HG02943 (cell line): Measurements from ENCODE around the gene HOOK1.
A peak's percentile ranks its signal among the peaks of the same experiment; 100 is the strongest.

Experiments
- ATAC-seq: cut with Tn5 transposase; IDR thresholded peaks from one replicate; pipeline ENCODE4 v1.9.1; 2021; ENCODE audit warnings: mild to moderate bottlenecking, low read depth, moderate library complexity; ENCODE audit not compliant: unreplicated experiment

HOOK1 gene

GRCh38 chr1:59814901-59815825 lies at the start of gene HOOK1:
Gene HOOK1, plus strand, starts transcription at chr1:59814949. Its CDS starts 169 bp downstream, at chr1:59815118.
- ATAC-seq = peak; percentile 35

GRCh38 chr1:59765011-59765730 lies 49.6 kb upstream of the HOOK1 start:
- ATAC-seq = no peak

- ATAC-seq = no peak
These were observed 48.4 kb upstream of the HOOK1 start for GRCh38 chr1:59766227-59766855.

- ATAC-seq = no peak
These were observed 47.6 kb upstream of the HOOK1 start for GRCh38 chr1:59767119-59767518.

- no peak for ATAC-seq
These were observed 45.7 kb upstream of the HOOK1 start for GRCh38 chr1:59768792-59769735.

- no peak for ATAC-seq
These were observed 45.0 kb upstream of the HOOK1 start for GRCh38 chr1:59769736-59770095.

- ATAC-seq = no peak
These were observed 43.4 kb upstream of the HOOK1 start for GRCh38 chr1:59771361-59771760.

- ATAC-seq = no peak
These were observed 39.3 kb upstream of the HOOK1 start for GRCh38 chr1:59775480-59775879.

GRCh38 chr1:59776960-59777852 lies 37.5 kb upstream of the HOOK1 start:
- ATAC-seq = no peak

GRCh38 chr1:59779949-59780348 lies 34.8 kb upstream of the HOOK1 start:
- ATAC-seq = no peak

- ATAC-seq = no peak
These were observed 25.9 kb upstream of the HOOK1 start for GRCh38 chr1:59788825-59789224.

GRCh38 chr1:59798600-59798999 lies 16.1 kb upstream of the HOOK1 start:
- no peak for ATAC-seq

- no peak for ATAC-seq
These were observed 11.2 kb upstream of the HOOK1 start for GRCh38 chr1:59803458-59804038.

GRCh38 chr1:59804301-59804700 lies 10.4 kb upstream of the HOOK1 start:
- ATAC-seq = no peak

- no peak for ATAC-seq
These were observed 9.2 kb upstream of the HOOK1 start for GRCh38 chr1:59805554-59805953.

- ATAC-seq = peak; percentile 97
These were observed 409 bp upstream of the HOOK1 start for GRCh38 chr1:59814180-59814900.

- ATAC-seq = no peak
These were observed 1.1 kb downstream of the HOOK1 start for GRCh38 chr1:59815892-59816291.

GRCh38 chr1:59816318-59816878 lies 1.6 kb downstream of the HOOK1 start:
- ATAC-seq = no peak
